Measurements from ENCODE around the gene ATP9A.
A peak's percentile ranks its signal among the peaks of the same experiment; 100 is the strongest.
"Not testable (repeated sequence)": the region's sequence is repeated elsewhere in the genome, so short reads cannot be mapped to it uniquely, and the experiment has no call there.

The ATP9A gene, protein sequence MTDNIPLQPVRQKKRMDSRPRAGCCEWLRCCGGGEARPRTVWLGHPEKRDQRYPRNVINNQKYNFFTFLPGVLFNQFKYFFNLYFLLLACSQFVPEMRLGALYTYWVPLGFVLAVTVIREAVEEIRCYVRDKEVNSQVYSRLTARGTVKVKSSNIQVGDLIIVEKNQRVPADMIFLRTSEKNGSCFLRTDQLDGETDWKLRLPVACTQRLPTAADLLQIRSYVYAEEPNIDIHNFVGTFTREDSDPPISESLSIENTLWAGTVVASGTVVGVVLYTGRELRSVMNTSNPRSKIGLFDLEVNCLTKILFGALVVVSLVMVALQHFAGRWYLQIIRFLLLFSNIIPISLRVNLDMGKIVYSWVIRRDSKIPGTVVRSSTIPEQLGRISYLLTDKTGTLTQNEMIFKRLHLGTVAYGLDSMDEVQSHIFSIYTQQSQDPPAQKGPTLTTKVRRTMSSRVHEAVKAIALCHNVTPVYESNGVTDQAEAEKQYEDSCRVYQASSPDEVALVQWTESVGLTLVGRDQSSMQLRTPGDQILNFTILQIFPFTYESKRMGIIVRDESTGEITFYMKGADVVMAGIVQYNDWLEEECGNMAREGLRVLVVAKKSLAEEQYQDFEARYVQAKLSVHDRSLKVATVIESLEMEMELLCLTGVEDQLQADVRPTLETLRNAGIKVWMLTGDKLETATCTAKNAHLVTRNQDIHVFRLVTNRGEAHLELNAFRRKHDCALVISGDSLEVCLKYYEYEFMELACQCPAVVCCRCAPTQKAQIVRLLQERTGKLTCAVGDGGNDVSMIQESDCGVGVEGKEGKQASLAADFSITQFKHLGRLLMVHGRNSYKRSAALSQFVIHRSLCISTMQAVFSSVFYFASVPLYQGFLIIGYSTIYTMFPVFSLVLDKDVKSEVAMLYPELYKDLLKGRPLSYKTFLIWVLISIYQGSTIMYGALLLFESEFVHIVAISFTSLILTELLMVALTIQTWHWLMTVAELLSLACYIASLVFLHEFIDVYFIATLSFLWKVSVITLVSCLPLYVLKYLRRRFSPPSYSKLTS

DNA sequence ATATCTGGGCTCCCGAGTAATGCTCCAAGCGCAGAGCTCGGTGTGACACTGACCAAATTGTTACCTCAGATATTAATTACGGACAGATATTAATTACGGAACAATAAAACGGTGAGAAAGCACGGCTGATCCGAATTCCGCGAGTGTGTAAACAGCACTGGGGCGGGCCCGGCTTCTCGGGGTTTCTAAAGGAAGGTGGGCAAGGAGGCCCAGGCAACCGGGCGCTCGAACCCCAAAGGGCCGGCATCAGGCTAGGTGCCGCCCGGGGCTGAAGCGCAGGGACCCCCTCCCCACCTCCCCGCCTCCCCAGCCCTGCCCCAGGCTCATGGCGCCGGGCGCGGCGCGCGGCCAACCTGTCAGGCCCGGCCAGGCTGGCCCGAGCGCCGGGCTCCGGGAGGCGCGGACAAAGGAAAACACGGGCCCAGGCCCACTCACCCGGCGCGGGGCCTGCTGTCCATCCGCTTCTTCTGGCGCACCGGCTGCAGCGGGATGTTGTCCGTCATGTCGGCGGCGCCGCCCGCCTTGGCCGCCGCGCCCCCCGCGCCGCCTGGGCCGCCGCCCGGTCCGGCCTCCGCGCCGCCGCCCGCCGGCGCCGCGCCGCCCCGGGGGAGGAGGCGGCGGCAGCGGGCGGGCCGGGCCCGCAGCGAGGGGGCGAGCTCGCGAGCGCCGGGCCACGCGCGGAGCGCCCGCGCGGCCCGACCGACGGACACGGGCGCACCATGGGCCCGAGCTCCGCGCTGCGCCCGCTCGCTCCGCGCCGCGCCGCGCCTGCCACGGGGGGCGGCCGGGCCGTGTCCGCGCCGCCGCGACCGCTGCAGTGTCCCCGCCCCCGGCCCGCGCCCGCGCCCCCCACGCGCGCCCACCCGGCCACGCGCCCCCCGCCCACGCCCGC lies at the start of gene ATP9A:
ATP9A (minus strand) TSS at position 524 of the 892 bp plus-strand sequence; CDS start at position 503, 21 bp downstream.
- DNase-seq, result no peak

GRCh38 chr20:51816856-51817255 lies 48.7 kb upstream of the ATP9A start:
- not testable (repeated sequence) for DNase-seq

- no peak for DNase-seq
Measured at GRCh38 chr20:51815383-51816076, 47.3 kb upstream of the ATP9A start.

DNA sequence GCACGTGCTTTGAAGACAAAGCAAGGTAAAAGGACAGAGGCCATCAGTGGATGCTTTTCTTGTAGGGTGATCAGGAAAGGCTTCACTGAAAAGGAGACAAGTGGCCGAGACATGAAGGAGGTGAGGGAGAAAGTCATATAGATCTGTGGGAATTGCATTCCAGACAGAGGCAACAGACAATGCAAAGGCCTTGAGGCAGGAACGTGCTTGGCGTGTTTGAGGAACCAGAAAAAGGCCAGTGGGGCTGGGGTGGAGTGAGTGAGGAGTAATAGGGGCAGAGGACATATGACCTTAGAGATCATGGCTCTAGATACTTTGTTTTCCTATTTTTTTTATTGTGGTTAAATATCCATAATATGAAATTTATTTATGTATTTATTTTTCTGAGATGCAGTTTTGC lies 44.7 kb upstream of the ATP9A start:
- DNase-seq, result no peak

GRCh38 chr20:51811514-51812128 lies 43.4 kb upstream of the ATP9A start:
- no peak for DNase-seq

DNA sequence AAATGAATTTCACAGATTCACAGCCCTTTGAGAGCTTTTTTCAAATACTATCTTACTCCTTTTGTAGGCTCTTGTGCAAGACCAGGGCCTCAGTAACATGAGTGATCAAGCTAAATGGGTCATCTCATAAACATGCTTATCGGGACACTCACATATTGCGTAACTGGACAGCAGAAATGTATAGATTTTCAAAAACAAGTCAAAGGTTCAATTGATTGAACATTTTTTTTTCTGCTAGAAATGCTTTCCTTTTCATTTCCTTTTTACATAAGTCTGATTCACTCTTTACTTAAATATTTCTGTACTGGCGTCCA lies 42.8 kb upstream of the ATP9A start:
- DNase-seq, result no peak

GRCh38 chr20:51810155-51811041 lies 42.2 kb upstream of the ATP9A start:
- DNase-seq, result no peak

DNA sequence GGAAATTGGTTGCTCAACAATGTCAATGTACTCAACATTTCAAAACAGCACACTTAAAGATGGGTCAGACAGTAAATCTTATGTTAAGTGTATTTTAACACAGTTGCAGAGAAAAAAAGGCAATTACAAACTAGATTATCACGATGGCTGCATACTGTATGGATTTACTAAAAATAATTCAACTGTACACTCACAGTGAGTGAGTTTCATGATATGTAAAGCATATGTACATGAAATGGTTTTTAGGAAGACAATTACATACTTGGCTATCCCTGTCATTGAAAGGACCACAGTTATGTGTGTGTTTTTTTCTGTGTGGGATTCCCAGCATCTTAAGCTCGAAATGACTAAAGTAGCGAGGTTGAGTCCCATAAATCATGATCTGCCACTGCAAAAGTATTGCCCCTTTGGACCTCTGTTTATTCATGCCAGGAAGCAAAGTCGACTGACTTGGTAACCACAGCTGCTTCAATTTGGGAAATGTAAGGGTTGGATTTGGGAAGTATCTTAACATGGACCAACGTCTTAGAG lies 39.6 kb upstream of the ATP9A start:
- no peak for DNase-seq

- DNase-seq, result no peak
Measured at GRCh38 chr20:51804754-51805153, 36.6 kb upstream of the ATP9A start.

- DNase-seq, result no peak
Measured at GRCh38 chr20:51803148-51803854, 35.1 kb upstream of the ATP9A start.

DNA sequence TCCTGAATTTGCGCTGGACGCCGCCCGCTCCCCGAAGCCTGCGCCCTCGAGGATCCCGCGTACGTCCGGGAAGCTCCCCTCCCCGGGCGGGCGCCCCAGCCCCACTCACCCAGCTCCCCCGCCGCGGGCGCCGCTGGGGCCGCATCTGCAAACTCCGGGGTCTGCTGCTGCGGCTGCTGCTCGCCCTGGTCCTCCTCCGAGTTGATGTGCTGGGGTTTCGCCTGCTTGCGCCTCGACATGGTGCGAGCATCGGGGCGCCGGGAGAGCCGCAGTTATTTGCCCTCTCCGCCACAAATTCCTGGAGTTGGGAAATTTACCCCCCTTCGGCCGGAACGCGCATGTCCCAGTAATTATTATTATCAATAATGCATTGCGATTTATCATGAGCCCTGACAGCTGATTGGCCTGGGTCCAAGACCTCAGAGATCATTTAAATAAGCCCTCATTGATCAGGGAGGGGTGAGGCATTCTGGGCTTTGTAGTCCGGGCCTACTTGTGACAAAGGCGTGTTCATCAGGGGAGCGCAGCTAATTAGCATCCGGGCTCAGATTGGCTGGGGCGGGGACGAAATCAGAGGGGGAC lies 34.1 kb upstream of the ATP9A start, which contains the start of gene SALL4:
SALL4 (minus strand) TSS at position 352 of the 582 bp plus-strand sequence; CDS start at position 239, 113 bp downstream.
- no peak for DNase-seq

GRCh38 chr20:51801823-51802123 lies 33.6 kb upstream of the ATP9A start:
- no peak for DNase-seq

- DNase-seq, result no peak
Measured at GRCh38 chr20:51801122-51801822, 33.1 kb upstream of the ATP9A start.

- DNase-seq, result no peak
Measured at GRCh38 chr20:51800872-51801121, 32.6 kb upstream of the ATP9A start.

DNA sequence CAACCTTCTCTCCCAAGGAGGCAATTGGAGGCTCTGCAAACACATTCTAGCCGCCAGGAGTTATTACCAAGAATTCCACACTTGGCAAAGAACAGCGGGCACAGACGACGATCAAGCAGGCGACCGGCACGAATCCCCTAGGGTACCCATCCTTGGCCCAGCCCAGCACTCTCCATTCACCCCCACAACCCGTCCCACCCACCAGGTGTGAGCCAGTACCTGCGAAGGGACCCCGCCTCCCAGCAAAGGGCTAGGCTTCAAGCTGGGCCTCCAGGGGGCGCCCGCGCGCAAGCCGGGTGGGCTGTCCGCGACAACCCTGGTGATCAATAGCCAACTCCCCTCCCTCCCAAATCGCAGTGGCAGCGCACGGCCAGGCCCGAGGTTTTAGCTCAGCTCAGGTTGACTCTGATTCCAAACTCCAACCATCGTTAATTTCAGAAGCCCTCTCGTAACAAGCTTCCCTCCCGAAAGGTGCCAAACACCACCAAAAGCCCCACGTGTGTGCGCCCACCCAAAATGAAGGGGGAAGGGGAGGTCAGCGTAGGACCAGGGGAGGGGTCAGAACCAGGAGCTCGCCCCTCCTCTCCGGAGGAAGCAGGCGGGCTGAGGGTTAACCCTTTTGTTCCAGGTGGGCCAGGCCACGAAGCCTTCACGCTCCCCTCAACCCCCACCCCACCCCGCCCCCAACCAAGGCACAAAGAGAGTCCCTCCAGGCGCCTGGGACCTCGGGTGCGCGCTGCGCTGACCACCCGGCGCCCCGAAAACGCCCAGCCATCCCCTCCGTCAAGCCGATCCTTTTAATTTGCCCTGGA lies 32.1 kb upstream of the ATP9A start:
- DNase-seq, result peak; percentile 80

DNA sequence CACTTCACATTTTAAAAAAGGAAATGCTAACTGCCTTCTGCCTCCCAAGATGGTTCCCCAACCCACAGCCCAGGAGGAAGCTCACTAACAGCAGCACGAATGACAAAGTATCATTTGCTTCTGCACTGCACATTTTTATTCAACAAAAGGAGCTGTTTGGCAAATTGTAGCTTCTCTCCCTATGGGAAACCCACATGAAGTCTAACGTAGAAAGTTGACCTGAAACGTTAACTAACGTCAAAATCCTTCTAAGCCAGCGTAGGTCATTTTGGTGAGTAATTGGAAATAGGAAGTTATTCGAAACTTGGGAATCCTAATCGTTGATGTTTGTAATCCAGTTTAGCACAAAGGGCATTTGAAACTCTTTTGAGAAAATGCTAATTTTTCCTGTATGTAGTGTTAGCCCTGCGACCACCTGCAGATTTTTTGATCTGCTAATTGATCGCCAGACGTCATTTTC lies 31.2 kb upstream of the ATP9A start:
- no peak for DNase-seq

DNA sequence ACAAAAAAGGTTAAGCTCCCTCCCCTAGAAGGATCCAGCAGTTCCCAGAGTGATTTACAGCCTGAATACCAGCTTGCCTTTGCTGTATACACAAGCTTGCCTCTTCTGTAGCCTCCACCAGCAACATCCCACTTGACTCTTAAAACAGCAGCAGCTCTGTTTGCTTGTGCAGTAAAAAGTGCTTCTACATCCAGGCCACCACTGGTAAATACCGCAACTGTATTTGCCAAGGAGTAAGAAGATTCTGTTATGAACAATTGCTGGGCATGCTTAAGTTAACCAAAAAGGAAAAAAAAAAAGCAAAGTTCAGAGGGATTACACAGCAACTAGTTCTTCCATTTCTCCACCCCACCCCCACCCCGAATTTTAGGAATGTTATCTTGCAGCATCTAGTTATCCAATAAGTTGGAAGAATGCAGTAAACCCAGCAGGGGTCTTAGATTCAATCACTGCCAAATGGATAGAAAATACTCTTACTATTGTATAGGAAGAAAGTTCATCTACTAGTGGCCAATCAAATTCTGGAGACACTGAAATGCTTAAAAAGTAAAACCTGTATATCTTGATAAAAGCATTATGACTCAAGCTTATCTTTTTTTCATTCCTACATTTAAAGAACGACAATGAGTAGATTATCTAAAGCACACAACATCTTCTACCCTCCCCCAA lies 29.3 kb upstream of the ATP9A start:
- no peak for DNase-seq
